Stimulated activated CD8-positive, alpha-beta memory T cell treated with anti-CD3 and anti-CD28 coated beads, Interleukin-12 subunit alpha, Interleukin-12 subunit beta, amount 100 ng/mL, for 4 hours (primary cell): ENCODE data around the gene KCNK5.

ENCODE experiments used
- DNase-seq: peaks from one replicate; pipeline ENCODE4 v3.0.0-alpha.2; 2020; ENCODE audit warnings: low read depth

KCNK5 gene

DNA sequence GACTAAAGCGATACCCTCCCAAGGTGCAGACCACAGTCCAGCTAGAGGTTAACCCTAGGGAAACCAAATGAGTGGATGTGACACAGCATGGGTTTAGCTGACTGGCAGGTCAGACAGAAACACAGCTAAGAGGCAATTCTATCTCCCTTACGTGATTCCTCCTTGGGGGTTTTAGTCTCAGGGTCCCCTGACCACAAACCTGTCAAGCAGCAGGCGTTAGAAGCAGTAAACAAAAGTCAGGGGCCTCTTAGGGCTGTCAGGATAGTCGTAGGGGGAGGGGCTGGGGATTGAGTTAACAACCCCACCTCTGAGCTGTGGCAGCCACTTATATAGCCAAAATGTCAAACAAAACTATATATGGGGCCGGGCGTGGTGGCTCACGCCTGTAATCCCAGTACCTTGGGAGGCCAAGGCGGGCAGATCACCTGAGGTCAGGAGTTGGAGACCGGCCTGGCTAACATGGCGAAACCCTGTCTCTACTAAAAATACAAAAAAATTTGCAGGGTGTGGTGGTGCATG, 13.6 kb downstream of the KCNK5 start:
- no peak for DNase-seq

- DNase-seq: no peak
Measured at GRCh38 chr6:39214846-39215639, 14.2 kb downstream of the KCNK5 start.

DNA sequence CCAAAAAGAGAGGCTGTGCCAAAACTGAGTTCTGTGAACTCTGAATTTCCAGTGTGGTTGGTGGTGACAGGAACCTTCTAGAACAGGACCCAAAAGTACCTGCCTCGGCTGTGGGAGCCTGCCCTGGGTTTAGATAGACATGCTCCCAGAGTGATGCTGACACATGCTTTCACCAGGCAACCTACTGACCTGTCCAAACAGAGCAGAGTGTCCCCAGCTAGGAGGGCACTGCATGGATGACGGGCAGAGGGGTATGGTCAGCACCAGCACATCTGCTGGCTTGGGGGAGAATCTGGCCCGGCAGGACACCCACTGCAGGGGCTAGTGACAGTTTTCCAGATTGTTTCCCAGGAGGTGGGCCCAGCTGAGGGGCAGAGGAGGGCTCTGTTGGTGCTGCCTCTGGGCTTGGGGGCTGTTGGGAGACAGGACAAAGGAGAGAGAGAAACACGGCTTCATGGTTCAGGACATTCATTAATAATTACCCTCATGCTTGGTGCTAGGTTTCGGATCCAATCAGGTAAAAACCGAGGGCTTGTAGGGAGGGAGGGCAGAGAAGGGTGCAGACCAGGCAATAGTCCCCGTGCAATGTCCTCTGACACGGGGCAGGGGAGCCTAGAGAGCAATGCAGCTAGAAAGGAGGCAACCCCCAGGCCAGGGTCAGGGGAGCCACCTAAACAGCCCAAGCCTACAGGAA, 15.0 kb downstream of the KCNK5 start:
- no peak for DNase-seq

DNA sequence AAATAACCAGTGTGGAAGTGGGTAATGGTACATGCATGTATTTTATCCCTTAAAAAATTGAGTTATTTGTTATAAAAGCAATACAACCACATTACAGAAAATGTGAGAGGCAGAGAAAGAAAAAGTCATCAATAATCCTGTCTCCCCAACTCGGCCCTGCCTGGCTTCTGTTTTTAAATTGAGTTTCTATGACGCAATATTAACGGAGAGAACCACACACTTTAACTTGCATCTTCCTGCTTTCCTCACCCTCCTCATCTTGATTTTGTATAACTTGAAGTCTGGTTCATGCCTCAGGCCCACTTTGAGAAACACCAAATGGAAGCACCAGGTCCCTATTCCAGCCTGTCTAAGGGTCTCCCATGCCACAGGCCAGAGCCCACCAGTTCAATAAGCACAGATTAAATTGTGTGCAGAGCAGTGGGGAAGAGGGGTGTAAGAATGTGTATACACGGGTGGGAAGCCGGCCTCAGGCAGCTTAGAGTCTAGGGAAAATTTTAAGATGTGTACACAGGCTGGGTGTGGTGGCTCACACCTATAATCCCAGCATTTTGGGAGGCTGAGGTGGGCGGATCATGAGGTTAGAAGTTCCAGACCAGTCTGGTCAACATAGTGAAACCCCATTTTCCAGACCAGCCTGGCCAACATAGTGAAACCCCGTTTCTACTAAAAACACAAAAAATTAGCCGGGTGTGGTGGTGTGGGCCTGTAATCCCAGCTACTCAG, 15.9 kb downstream of the KCNK5 start:
- no peak for DNase-seq

DNA sequence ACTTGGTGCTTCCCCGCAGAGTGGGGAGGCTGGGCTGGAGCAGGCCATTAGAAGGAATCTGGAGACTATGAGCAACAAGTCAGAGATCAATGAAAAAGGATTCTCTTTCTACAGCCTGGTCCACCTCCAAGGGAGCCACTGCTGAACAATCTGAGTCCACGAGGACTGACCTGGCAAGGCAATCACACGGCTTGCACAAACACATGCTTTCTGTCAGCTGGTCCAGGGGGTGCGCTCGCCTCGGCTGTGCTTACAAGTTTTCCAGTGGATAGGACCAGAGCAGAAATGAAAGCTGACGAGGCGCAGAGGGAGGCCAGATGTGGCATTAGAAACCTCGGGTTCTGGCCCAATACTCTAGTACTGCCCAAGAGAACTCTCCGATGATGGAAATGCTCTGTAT, 18.1 kb downstream of the KCNK5 start:
- DNase-seq: no peak

GRCh38 chr6:39210450-39210849, 18.8 kb downstream of the KCNK5 start:
- DNase-seq: no peak

- no peak for DNase-seq
Measured at GRCh38 chr6:39209911-39210310, 19.4 kb downstream of the KCNK5 start.

GRCh38 chr6:39209360-39209811, 19.9 kb downstream of the KCNK5 start:
- no peak for DNase-seq

DNA sequence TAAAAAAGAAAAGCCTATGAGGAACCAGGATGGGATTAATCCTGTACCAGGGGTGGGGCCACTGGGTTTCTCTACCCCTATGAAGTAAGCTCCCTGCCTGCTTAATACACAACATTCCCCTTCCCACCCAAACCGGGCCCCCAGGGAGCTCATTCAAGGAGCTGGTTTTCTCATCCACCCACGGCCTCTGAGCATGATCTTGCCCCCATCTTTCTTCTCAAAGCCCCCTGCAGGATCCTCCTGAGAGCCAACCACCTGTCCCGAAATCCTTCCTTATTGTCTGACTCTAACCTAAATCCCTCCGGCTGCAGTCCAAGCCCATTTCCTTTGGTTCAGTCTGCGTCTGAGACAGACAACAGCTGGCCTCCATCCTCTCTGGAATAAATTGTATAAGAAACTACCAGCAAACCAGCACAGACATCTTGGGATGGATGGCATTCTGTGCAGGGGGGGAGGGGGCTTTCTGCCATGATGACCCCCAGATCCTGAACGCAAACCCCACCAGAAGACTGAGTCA, 21.0 kb downstream of the KCNK5 start:
- DNase-seq: no peak

GRCh38 chr6:39207416-39208222, 21.7 kb downstream of the KCNK5 start:
- no peak for DNase-seq

- DNase-seq: no peak
Measured at GRCh38 chr6:39206250-39206721, 23.0 kb downstream of the KCNK5 start.

DNA sequence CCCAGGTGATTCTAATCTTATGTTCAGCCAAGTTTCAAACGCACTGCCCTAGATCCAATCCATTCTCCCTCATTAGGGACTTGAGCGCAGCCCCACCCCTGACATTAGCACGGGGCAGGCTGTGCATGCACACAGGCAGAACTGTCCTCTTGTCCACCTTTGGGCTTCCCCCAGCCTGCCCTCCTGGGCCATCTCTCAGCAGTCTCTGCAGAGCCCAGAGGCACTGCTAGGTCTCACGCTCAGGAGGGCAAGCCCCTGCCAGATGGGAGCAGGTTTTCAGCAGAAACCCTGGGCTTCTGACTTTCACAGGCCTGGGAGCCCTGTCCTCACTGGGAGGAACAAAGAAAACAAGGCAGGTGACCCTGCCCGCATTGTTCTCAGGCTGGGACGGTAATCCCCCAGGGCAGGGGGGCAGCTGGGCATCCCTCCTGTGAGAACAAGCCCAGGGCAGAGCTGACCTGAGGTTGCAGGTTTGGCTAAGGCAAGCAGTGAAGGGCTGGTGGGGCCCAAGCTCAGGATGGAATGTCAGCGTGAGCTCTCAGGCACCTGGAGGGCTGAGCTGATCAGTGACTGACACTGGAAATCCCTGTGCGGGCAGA, 24.5 kb downstream of the KCNK5 start:
- DNase-seq: no peak

- no peak for DNase-seq
Measured at GRCh38 chr6:39204160-39204495, 25.1 kb downstream of the KCNK5 start.

- no peak for DNase-seq
Measured at GRCh38 chr6:39203436-39204159, 25.7 kb downstream of the KCNK5 start.

DNA sequence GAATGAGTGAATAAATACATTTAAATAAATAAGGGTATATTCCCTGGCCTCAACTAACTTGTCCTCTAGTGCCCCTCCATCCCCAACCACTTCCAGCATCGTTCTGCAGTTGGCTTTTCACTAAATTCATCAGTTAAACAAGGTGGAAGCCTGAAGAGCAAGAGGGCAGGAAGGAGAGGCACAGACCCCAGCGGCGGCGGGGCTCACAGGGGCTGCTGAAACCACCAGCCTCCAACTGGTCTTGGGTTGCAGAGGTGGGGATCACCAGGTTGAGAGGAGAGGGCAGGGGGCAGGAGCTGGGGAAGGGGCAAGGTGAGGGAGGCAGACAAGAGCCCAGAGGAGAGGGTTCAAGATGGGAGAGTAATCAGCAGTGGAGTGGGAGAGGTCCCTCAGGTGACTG, 27.1 kb downstream of the KCNK5 start:
- DNase-seq: no peak

GRCh38 chr6:39200498-39201020, 28.7 kb downstream of the KCNK5 start:
- no peak for DNase-seq

DNA sequence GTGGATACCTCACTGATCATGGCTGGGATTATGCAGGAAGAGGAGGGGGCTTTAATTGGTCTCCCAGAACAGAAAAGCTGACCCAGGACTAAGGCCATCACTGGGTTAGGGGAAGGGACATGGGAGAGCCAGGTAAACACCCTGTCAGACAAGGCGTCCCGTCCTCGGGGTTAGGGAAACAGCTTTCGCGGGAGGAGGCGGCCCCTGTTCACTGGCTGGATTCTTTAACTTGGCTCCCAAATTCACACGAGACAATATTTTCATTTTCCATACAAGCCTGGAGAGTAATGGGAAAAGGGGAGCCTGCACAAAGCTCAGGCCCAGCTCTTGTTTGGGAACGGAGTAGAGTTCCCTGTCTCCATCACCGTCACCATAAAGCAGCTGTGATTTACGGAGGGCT, 29.3 kb downstream of the KCNK5 start:
- DNase-seq: no peak

- no peak for DNase-seq
Measured at GRCh38 chr6:39199231-39199940, 29.9 kb downstream of the KCNK5 start.

DNA sequence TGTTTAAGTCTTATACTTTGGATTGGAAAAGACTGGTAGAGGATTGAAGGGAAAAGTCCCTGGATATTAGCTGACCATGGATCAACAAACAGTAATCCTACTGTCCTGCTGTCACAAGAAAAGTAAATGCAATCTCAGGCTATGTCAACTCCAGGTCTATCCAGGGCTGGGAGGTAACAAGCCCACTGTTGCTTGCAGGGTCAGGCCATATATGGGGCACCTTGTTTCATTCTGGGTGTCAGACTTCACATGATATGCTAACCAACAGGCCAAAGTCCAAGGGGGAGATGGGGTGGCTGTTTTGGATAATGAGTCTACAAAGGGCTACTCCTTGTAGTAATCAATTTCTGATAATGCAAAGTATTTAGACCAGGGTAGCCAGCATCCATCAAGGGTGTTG, 30.7 kb downstream of the KCNK5 start:
- DNase-seq: no peak
